GM23338 (cell line): Measurements from ENCODE around the gene MDGA2. TPM values are rescaled to one million over a fixed set of nuclear protein-coding genes. Genes with fewer than 3 reads are reported as not detected.

Experiments
- ATAC-seq: fragments of 200-7000 bp; cut with Tn5 transposase; 3 replicates; pipeline ENCODE4 v1.9.1; 2020
- DNase-seq: peaks from one replicate; pipeline ENCODE4 v3.0.0-alpha.2; 2015; ENCODE audit warnings: low spot score
- H2AFZ ChIP-seq: fragments of 200-600 bp; sonication (generic); 2 replicates; pipeline ENCODE4 v1.8.0; 2016; ENCODE audit warnings: antibody characterized with exemption, mild to moderate bottlenecking, moderate library complexity
- H3F3A ChIP-seq: fragments of 200-600 bp; sonication (generic); replicated peaks from 2 replicates; pipeline ENCODE4 v1.8.0; 2017; ENCODE audit warnings: antibody characterized with exemption, mixed run types, low read depth
- H3K27ac ChIP-seq: fragments of 200-600 bp; sonication (generic); 2 replicates; pipeline ENCODE4 v1.6.1; 2016; ENCODE audit warnings: low read depth
- H3K27me3 ChIP-seq: fragments of 200-600 bp; sonication (generic); 2 replicates; pipeline ENCODE4 v1.8.0; 2016; ENCODE audit warnings: mild to moderate bottlenecking, mixed run types, moderate library complexity; ENCODE audit not compliant: insufficient read depth
- H3K36me3 ChIP-seq: fragments of 200-600 bp; sonication (generic); 2 replicates; pipeline ENCODE4 v1.8.0; 2016; ENCODE audit warnings: mild to moderate bottlenecking; ENCODE audit not compliant: insufficient read depth
- H3K4me1 ChIP-seq: fragments of 200-600 bp; sonication (generic); 2 replicates; pipeline ENCODE4 v1.8.0; 2016; ENCODE audit warnings: mild to moderate bottlenecking, moderate library complexity; ENCODE audit not compliant: insufficient read depth
- H3K4me2 ChIP-seq: fragments of 200-600 bp; sonication (generic); 2 replicates; pipeline ENCODE4 v1.7.1; 2017; ENCODE audit warnings: mixed run types
- H3K4me3 ChIP-seq: fragments of 200-600 bp; sonication (generic); 2 replicates; pipeline ENCODE4 v1.6.1; 2016; ENCODE audit warnings: mixed run types
- H3K79me2 ChIP-seq: fragments of 200-600 bp; sonication (generic); replicated peaks from 2 replicates; pipeline ENCODE4 v1.8.0; 2017; ENCODE audit warnings: mild to moderate bottlenecking; ENCODE audit not compliant: insufficient read depth
- H3K9me2 ChIP-seq: fragments of 200-600 bp; sonication (generic); 2 replicates; pipeline ENCODE4 v1.8.0; 2017; ENCODE audit not compliant: insufficient read depth
- H4K20me1 ChIP-seq: fragments of 200-600 bp; sonication (generic); replicated peaks from 2 replicates; pipeline ENCODE4 v1.8.0; 2017; ENCODE audit warnings: mild to moderate bottlenecking; ENCODE audit not compliant: insufficient read depth
- H3K27ac Mint-ChIP-seq: 2 replicates; pipeline ENCODE4 v1.8.0; 2020; ENCODE audit warnings: inconsistent platforms, mild to moderate bottlenecking, moderate library complexity, mixed read lengths
- H3K27me3 Mint-ChIP-seq: 3 replicates; pipeline ENCODE4 v1.8.0; 2022; ENCODE audit warnings: low read depth, mild to moderate bottlenecking, moderate library complexity, mixed read lengths, inconsistent platforms; ENCODE audit not compliant: insufficient read depth, poor library complexity
- H3K36me3 Mint-ChIP-seq: 3 replicates; pipeline ENCODE4 v1.8.0; 2021; ENCODE audit warnings: low read depth, mild to moderate bottlenecking, inconsistent platforms, moderate library complexity, mixed read lengths
- H3K4me1 Mint-ChIP-seq: 3 replicates; pipeline ENCODE4 v1.8.0; 2020; ENCODE audit warnings: mild to moderate bottlenecking, inconsistent platforms, mixed read lengths
- H3K4me3 Mint-ChIP-seq: 3 replicates; pipeline ENCODE4 v1.8.0; 2021; ENCODE audit warnings: moderate library complexity, mild to moderate bottlenecking, inconsistent platforms, mixed read lengths
- H3K9me3 Mint-ChIP-seq: 3 replicates; pipeline ENCODE4 v1.8.0; 2020; ENCODE audit warnings: moderate library complexity, mild to moderate bottlenecking, inconsistent platforms, mixed read lengths
- EZH2 ChIP-seq: fragments of 200-600 bp; sonication (generic); IDR thresholded peaks from one replicate; pipeline ENCODE4 v1.8.0; 2017; ENCODE audit warnings: antibody characterized with exemption, mild to moderate bottlenecking, low read depth; ENCODE audit not compliant: unreplicated experiment
- EZH2phosphoT487 ChIP-seq: fragments of 200-600 bp; sonication (generic); IDR thresholded peaks from one replicate; pipeline ENCODE4 v1.8.1; 2018; ENCODE audit warnings: antibody characterized with exemption; ENCODE audit not compliant: unreplicated experiment
- JUNB ChIP-seq: IDR thresholded peaks from one replicate; pipeline ENCODE4 v1.6.1; 2016; ENCODE audit warnings: antibody characterized with exemption; ENCODE audit not compliant: unreplicated experiment
- NANOG ChIP-seq: IDR thresholded peaks from 2 replicates; pipeline ENCODE4 v1.6.1; 2016; ENCODE audit warnings: antibody characterized with exemption, borderline replicate concordance
- POLR2AphosphoS5 ChIP-seq: IDR thresholded peaks from 2 replicates; pipeline ENCODE4 v1.6.1; 2016; ENCODE audit warnings: antibody characterized with exemption, low read depth
- REST ChIP-seq: IDR thresholded peaks from one replicate; pipeline ENCODE4 v1.6.1; 2018; ENCODE audit warnings: antibody characterized with exemption; ENCODE audit not compliant: unreplicated experiment
- STAT1 ChIP-seq: IDR thresholded peaks from one replicate; pipeline ENCODE4 v1.6.1; 2016; ENCODE audit warnings: antibody characterized with exemption; ENCODE audit not compliant: unreplicated experiment
- ZNF114 ChIP-seq: fragments of 250-450 bp; sonication (Bioruptor Pico); IDR thresholded peaks from 2 replicates; pipeline ENCODE4 v1.5.0; 2020; ENCODE audit warnings: mild to moderate bottlenecking, moderate library complexity
- ZNF331 ChIP-seq: fragments of 250-450 bp; sonication (Bioruptor Pico); IDR thresholded peaks from 2 replicates; pipeline ENCODE4 v1.5.0; 2020; ENCODE audit warnings: low read depth, mild to moderate bottlenecking, moderate library complexity
- ZNF462 ChIP-seq: fragments of 250-450 bp; sonication (Bioruptor Pico); IDR thresholded peaks from 2 replicates; pipeline ENCODE4 v1.5.0; 2020; ENCODE audit warnings: mild to moderate bottlenecking, moderate library complexity
- polyA plus RNA-seq: library from polyadenylated mRNA; unstranded; fragments of >200 nt; fragmentation: Nextera tagmentation; extraction: Ambion mirVana; gene quantifications from 2 replicates; pipeline ENCODE4 v1.2.1, GENCODE V29; 2016
- total RNA-seq: library from RNA; depleted of rRNA; stranded (reverse); fragments of >200 nt; shearing (Covaris generic); gene quantifications from 2 replicates; pipeline ENCODE4 v1.2.3, GENCODE V29; 2014

MDGA2 gene
- total and polyA plus RNA-seq, 2 experiments from 2014 or later: 0.68 to 1.7 TPM

- Histone ChIP-seq H3K27ac (no peak overlapping the region), H3K4me1 (peaks cover 28% of the 10 kb centered on the region), H3K4me2 (0 out of 2 replicates have a peak overlapping the region, but pooled peaks have one; percentile 40), H3F3A (no peaks in the 10 kb centered on the region), H3K27me3 (no peaks in the 10 kb centered on the region), H3K9me2 (peaks cover 3% of the 10 kb centered on the region; the same call in 1 of the 2 replicates), H3K36me3 (no peaks in the 10 kb centered on the region), H3K79me2 (no peaks in the 10 kb centered on the region), H4K20me1 (no peaks in the 10 kb centered on the region), H2AFZ (no peak overlapping the region), H3K4me3 (no peak overlapping the region)
- TF ChIP-seq REST (no peak), JUNB (no peak), STAT1 (no peak), NANOG (no peak), ZNF462 (CRISPR knock-in tag) (no peak), EZH2 (no peak), EZH2phosphoT487 (no peak), POLR2AphosphoS5 (no peak), ZNF331 (CRISPR knock-in tag) (no peak), ZNF114 (CRISPR knock-in tag) (no peak)
- H3K27me3 Mint-ChIP-seq: no peaks in the 10 kb centered on the region
- ATAC-seq: peak; percentile 43
- H3K9me3 Mint-ChIP-seq: peaks cover 4% of the 10 kb centered on the region; the same call in 2 of the 3 replicates
- peaks cover 28% of the 10 kb centered on the region for H3K4me1 Mint-ChIP-seq
- H3K4me3 Mint-ChIP-seq: no peak overlapping the region
- no peak for DNase-seq
- no peak overlapping the region for H3K27ac Mint-ChIP-seq
- H3K36me3 Mint-ChIP-seq: no peaks in the 10 kb centered on the region
These were observed 856.3 kb downstream of the MDGA2 start for GRCh38 chr14:46819117-46819516.
